Ishikawa (cell line): ENCODE results near the gene PRKN.

Experiments used
- CEBPB ChIP-seq: IDR thresholded peaks from 2 replicates; pipeline ENCODE4 v1.6.1; 2012
- CREB1 ChIP-seq: IDR thresholded peaks from 2 replicates; pipeline ENCODE4 v1.6.1; 2012; ENCODE audit warnings: low read depth
- EP300 ChIP-seq: IDR thresholded peaks from 2 replicates; pipeline ENCODE4 v1.6.1; 2012; ENCODE audit warnings: borderline replicate concordance
- ZBTB7A ChIP-seq: IDR thresholded peaks from 2 replicates; pipeline ENCODE4 v1.6.1; 2012; ENCODE audit warnings: low read depth
- TF ChIP-seq, protein P1 (sequence below): IDR thresholded peaks from 2 replicates; pipeline ENCODE4 v1.6.1; 2012; ENCODE audit warnings: low read depth, mild to moderate bottlenecking

DNA sequence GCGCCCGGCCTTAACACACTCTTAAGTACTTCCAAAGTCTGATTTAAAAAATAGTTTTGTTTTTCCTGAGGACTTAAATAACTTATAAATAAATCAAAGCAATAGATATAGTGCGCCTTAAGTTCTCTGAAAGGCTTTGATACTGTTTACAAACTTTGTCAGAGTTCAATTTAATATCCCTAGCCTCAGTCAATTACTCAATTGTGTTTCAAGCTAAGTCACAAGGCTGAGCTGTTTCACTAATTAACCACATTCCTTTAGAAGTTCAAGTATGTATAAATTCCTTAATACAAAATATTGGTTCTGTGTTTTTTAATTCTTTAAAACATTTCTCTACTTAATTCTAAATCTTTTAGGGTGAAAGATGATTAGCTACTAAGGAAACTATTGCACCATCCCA is 1275.3 kb downstream of the PRKN start:
- TF ChIP-seq CEBPB (no peak), CREB1 (no peak), EP300 (no peak), ZBTB7A (no peak)
- TF ChIP-seq, protein P1, sequence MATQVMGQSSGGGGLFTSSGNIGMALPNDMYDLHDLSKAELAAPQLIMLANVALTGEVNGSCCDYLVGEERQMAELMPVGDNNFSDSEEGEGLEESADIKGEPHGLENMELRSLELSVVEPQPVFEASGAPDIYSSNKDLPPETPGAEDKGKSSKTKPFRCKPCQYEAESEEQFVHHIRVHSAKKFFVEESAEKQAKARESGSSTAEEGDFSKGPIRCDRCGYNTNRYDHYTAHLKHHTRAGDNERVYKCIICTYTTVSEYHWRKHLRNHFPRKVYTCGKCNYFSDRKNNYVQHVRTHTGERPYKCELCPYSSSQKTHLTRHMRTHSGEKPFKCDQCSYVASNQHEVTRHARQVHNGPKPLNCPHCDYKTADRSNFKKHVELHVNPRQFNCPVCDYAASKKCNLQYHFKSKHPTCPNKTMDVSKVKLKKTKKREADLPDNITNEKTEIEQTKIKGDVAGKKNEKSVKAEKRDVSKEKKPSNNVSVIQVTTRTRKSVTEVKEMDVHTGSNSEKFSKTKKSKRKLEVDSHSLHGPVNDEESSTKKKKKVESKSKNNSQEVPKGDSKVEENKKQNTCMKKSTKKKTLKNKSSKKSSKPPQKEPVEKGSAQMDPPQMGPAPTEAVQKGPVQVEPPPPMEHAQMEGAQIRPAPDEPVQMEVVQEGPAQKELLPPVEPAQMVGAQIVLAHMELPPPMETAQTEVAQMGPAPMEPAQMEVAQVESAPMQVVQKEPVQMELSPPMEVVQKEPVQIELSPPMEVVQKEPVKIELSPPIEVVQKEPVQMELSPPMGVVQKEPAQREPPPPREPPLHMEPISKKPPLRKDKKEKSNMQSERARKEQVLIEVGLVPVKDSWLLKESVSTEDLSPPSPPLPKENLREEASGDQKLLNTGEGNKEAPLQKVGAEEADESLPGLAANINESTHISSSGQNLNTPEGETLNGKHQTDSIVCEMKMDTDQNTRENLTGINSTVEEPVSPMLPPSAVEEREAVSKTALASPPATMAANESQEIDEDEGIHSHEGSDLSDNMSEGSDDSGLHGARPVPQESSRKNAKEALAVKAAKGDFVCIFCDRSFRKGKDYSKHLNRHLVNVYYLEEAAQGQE = no peak
